Lung (tissue), 13 donors: Measurements from ENCODE around the gene NAALADL2. TPM values are rescaled to one million over a fixed set of nuclear protein-coding genes. Genes with fewer than 3 reads are reported as not detected.

ENCODE experiments used
- ATAC-seq: fragments of 200-7000 bp; cut with Tn5 transposase; one replicate; pipeline ENCODE4 v1.9.1; 2020; ENCODE audit warnings: moderate number of reproducible peaks; ENCODE audit not compliant: insufficient read depth, low FRiP score
- DNase-seq, 3 donors: peaks; one replicate each; pipeline ENCODE4 v3.0.0-alpha.2; 2013 to 2017
- H3K27ac ChIP-seq, 2 donors: one replicate each; pipeline ENCODE4 v1.5.1; 2013; ENCODE audit warnings: mild to moderate bottlenecking in 2 of 2, moderate library complexity in 2 of 2, control low read depth in 1 of 2, inconsistent platforms in 1 of 2, low read depth in 1 of 2, low read length in 1 of 2
- H3K27me3 ChIP-seq, 3 donors: one replicate each; pipeline ENCODE4 v1.5.1; 2013; ENCODE audit warnings: low read length in 2 of 3; ENCODE audit not compliant: control insufficient read depth in 3 of 3, insufficient read depth in 3 of 3
- H3K36me3 ChIP-seq, 4 donors: one replicate each; pipeline ENCODE4 v1.5.1; 2013; ENCODE audit warnings: low read length in 4 of 4, mild to moderate bottlenecking in 1 of 4, moderate library complexity in 1 of 4; ENCODE audit not compliant: control insufficient read depth in 4 of 4, insufficient read depth in 4 of 4
- H3K4me1 ChIP-seq, 5 donors: one replicate each; pipeline ENCODE4 v1.5.1; 2013; ENCODE audit warnings: low read length in 5 of 5, mild to moderate bottlenecking in 2 of 5, moderate library complexity in 1 of 5; ENCODE audit not compliant: control insufficient read depth in 5 of 5, insufficient read depth in 5 of 5
- H3K4me3 ChIP-seq: one replicate; pipeline ENCODE4 v1.5.1; 2013; ENCODE audit warnings: mild to moderate bottlenecking, control low read depth, moderate library complexity
- H3K9ac ChIP-seq, 2 donors: one replicate each; pipeline ENCODE4 v1.5.1; 2013; ENCODE audit warnings: low read length in 2 of 2, control low read depth in 1 of 2; ENCODE audit not compliant: insufficient read depth in 1 of 2
- H3K9me3 ChIP-seq, 4 donors: one replicate each; pipeline ENCODE4 v1.5.1; 2013; ENCODE audit warnings: low read length in 3 of 4, mild to moderate bottlenecking in 1 of 4, moderate library complexity in 1 of 4; ENCODE audit not compliant: control insufficient read depth in 4 of 4, insufficient read depth in 3 of 4
- CTCF ChIP-seq: IDR thresholded peaks from 2 replicates; pipeline ENCODE4 v1.5.1; 2012; ENCODE audit warnings: mild to moderate bottlenecking; ENCODE audit errors: control extremely low read depth, extremely low read depth
- WGBS, 2 donors: extraction: QIAGEN DNeasy Blood & Tissue Kit; methylation state at CpG; one replicate each; pipeline ENCODE4 v1.1.7; 2013; 5-methylcytosine and 5-hydroxymethylcytosine counted together
- polyA plus RNA-seq, 2 donors: library from polyadenylated mRNA; stranded (reverse); fragments of 200-250 nt; gene quantifications; one replicate each; pipeline ENCODE4 v1.2.1, GENCODE V29; 2013
- small RNA-seq: library from RNA; depleted of rRNA; stranded (forward); fragments of <200 nt; gene quantifications from one replicate; pipeline ENCODE3, GENCODE V24; 2014; ENCODE audit warnings: low replicate concordance
- total RNA-seq, 2 donors: library from RNA; depleted of rRNA in 1 of 2; stranded (reverse); fragments of >200 nt in 1 of 2; gene quantifications; one replicate each; pipeline ENCODE4 v1.2.1, GENCODE V29; 2014 to 2021
- donor health status: control.
- donor health status: control.
- donor health status: Bipolar disorder and iron deficiency.
- donor health status: healthy.
- donor health status: DM: yes; HTN: yes; CAD: no.

NAALADL2 gene
- total and polyA plus RNA-seq, 4 donors = 0.49 to 46.7 (median 4.7) TPM

GRCh38 chr3:175852560-175852959 lies 993.4 kb downstream of the NAALADL2 start:
- no peaks in the 10 kb centered on the region for H3K9me3 ChIP-seq
- H3K9ac ChIP-seq = no peak overlapping the region
- no peak for TF ChIP-seq CTCF
- 87 to 88% methylated on average over 1 of the region's 1 CpG for WGBS, 2 donors
- DNase-seq = no peak
- no peaks in the 10 kb centered on the region for H3K4me1 ChIP-seq
- ATAC-seq = no peak
- no peaks in the 10 kb centered on the region for H3K27me3 ChIP-seq
- H3K4me3 ChIP-seq = no peak overlapping the region
- no peaks in the 10 kb centered on the region for H3K36me3 ChIP-seq
- H3K27ac ChIP-seq = no peak overlapping the region

GRCh38 chr3:175857666-175858270 lies 998.6 kb downstream of the NAALADL2 start:
- Histone ChIP-seq H3K4me1 (no peaks in the 10 kb centered on the region), H3K4me3 (no peak overlapping the region), H3K27me3 (no peaks in the 10 kb centered on the region), H3K9me3 (no peaks in the 10 kb centered on the region), H3K9ac (no peak overlapping the region), H3K36me3 (no peaks in the 10 kb centered on the region), H3K27ac (no peak overlapping the region)
- no peak for TF ChIP-seq CTCF
- ATAC-seq = no peak
- WGBS, 2 donors = 73 to 80% methylated on average over 2 of the region's 2 CpGs
- DNase-seq = no peak

Small RNA genes lying within 50 kb of the gene (small RNA-seq; reads per million reads assigned to genes)
- gene MIR4789 (not detected), gene RNU4-91P (not detected), gene RNU6-1233P (not detected), gene RNU6-1317P (not detected)
